ENCODE results near the gene ATP4B. TPM values are rescaled to one million over a fixed set of nuclear protein-coding genes. Genes with fewer than 3 reads are reported as not detected.

ATP4B gene
- total and polyA plus RNA-seq, 2 of the 8 experiments (the other 6 are each of a cell fraction or from before 2014, with no cell fraction given) = 0.05 TPM; not detected in 1

DNA sequence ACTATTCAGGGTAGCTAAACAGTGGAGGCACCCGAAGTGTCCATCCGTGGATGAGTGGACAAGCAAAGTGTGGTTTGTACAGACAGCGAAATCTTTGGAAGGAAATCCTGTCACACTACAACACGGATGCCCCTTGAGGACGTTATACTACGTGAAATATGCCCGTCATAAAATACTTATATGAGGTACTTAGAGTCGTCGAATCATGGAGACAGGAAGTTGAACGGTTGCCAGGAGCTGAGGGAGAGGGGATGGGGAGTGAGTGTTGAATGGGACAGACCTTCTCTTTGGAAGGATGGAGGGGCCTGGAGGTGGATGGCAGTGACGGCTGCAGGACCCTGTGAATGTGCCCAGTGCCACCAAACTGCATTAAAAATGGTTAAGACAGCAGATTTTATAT, 11.6 kb downstream of the ATP4B start (continued):
- no peak for TF ChIP-seq CEBPB (IDR thresholded peaks at IDR 0.05; ENCODE audit: low read depth, low read length)
- TF ChIP-seq, protein P1, sequence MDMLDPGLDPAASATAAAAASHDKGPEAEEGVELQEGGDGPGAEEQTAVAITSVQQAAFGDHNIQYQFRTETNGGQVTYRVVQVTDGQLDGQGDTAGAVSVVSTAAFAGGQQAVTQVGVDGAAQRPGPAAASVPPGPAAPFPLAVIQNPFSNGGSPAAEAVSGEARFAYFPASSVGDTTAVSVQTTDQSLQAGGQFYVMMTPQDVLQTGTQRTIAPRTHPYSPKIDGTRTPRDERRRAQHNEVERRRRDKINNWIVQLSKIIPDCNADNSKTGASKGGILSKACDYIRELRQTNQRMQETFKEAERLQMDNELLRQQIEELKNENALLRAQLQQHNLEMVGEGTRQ (IDR thresholded peaks at IDR 0.05; ENCODE audit: low read length) = no peak
- no peak for TF ChIP-seq PHF8 (conservative IDR thresholded peaks at IDR 0.05; ENCODE audit: low read depth, low read length)
- TF ChIP-seq TAF1 (IDR thresholded peaks at IDR 0.05; ENCODE audit: low read depth, low read length) = no peak

Data from H1 (cell line).